K562 (cell line): ENCODE data around the gene TANGO6. TPM values are rescaled to one million over a fixed set of nuclear protein-coding genes. Genes with fewer than 3 reads are reported as not detected.

Experiments used
- BHLHE40 ChIP-seq: IDR thresholded peaks from 2 replicates; pipeline ENCODE4 v1.6.1; 2011; ENCODE audit warnings: low read length, improper control_type of control experiment
- CXXC5 ChIP-seq: fragments of 250-450 bp; sonication (Bioruptor Pico); IDR thresholded peaks from 2 replicates; pipeline ENCODE4 v1.8.0; 2022; ENCODE audit warnings: inconsistent platforms, mild to moderate bottlenecking, moderate library complexity
- DNMT1 ChIP-seq: fragments of 450-650 bp; IDR thresholded peaks from 2 replicates; pipeline ENCODE4 v1.6.1; 2016; ENCODE audit warnings: antibody characterized with exemption, mild to moderate bottlenecking
- ELF4 ChIP-seq: fragments of 450-650 bp; formaldehyde crosslinking; IDR thresholded peaks from 2 replicates; pipeline ENCODE4 v1.4.0; 2022; ENCODE audit warnings: missing genetic modification characterization
- FOXM1 ChIP-seq, 2 experiments: fragments of 450-650 bp in 1 of 2; sonication (generic) in 1 of 2; formaldehyde crosslinking in 1 of 2; IDR thresholded peaks; 2 replicates each; pipeline versions ENCODE4 v1.6.1 to v1.9.0; 2017 to 2022; ENCODE audit warnings: low read depth in 2 of 2, mild to moderate bottlenecking in 2 of 2, missing genetic modification reagents in 1 of 2, moderate library complexity in 1 of 2
- GATAD2B ChIP-seq: fragments of 450-650 bp; IDR thresholded peaks from 2 replicates; pipeline ENCODE4 v1.6.1; 2017; ENCODE audit warnings: mild to moderate bottlenecking, borderline replicate concordance
- IRF1 ChIP-seq: sonication (generic); formaldehyde crosslinking; IDR thresholded peaks from 2 replicates; pipeline ENCODE4 v1.8.0; 2022; ENCODE audit warnings: missing genetic modification reagents, mild to moderate bottlenecking, borderline replicate concordance
- KLF13 ChIP-seq: fragments of 450-650 bp; IDR thresholded peaks from 2 replicates; pipeline ENCODE4 v1.6.1; 2016; ENCODE audit warnings: missing genetic modification characterization, low read depth, mild to moderate bottlenecking, missing compliant biosample characterization, moderate library complexity, borderline replicate concordance
- MCM5 ChIP-seq: fragments of 450-650 bp; IDR thresholded peaks from 2 replicates; pipeline ENCODE4 v1.6.1; 2016; ENCODE audit warnings: low read depth
- MEF2D ChIP-seq: conservative IDR thresholded peaks from 2 replicates; pipeline ENCODE4 v1.6.1; 2016; ENCODE audit warnings: low read depth, missing genetic modification characterization, missing compliant biosample characterization
- MTA1 ChIP-seq: fragments of 450-650 bp; IDR thresholded peaks from 2 replicates; pipeline ENCODE4 v1.6.1; 2017; ENCODE audit warnings: borderline replicate concordance
- NFE2L1 ChIP-seq: fragments of 450-650 bp; IDR thresholded peaks from 2 replicates; pipeline ENCODE4 v1.6.1; 2016; ENCODE audit warnings: missing genetic modification characterization, low read depth, mild to moderate bottlenecking, missing compliant biosample characterization, moderate library complexity, borderline replicate concordance
- NR4A1 ChIP-seq, 2 experiments: fragments of 250-450 bp in 1 of 2; fragments of 450-650 bp in 1 of 2; sonication (Bioruptor Pico) in 1 of 2; IDR thresholded peaks; 2 replicates each; pipeline versions ENCODE4 v1.4.0 to v1.6.1; 2016 to 2020; ENCODE audit warnings: mild to moderate bottlenecking in 2 of 2, missing compliant biosample characterization in 1 of 2, missing genetic modification characterization in 1 of 2, moderate library complexity in 1 of 2
- POLR2AphosphoS2 ChIP-seq: IDR thresholded peaks from 2 replicates; pipeline ENCODE4 v1.6.1; 2012; ENCODE audit warnings: low read length, improper control_type of control experiment
- RNF2 ChIP-seq: sonication (generic); IDR thresholded peaks from 2 replicates; pipeline ENCODE4 v1.6.1; 2016
- SAP30 ChIP-seq: fragments of 200-600 bp; sonication (generic); IDR thresholded peaks from 2 replicates; pipeline ENCODE4 v1.6.1; 2012; ENCODE audit warnings: borderline replicate concordance, low read depth, mild to moderate bottlenecking, moderate library complexity, low read length, control low read depth, inconsistent platforms; ENCODE audit not compliant: insufficient read depth, poor library complexity, severe bottlenecking
- TAL1 ChIP-seq: fragments of 450-650 bp; IDR thresholded peaks from 2 replicates; pipeline ENCODE4 v1.6.1; 2016; ENCODE audit warnings: mild to moderate bottlenecking
- TGIF2 ChIP-seq: sonication (generic); formaldehyde crosslinking; IDR thresholded peaks from 2 replicates; pipeline ENCODE4 v1.8.1; 2022; ENCODE audit warnings: mild to moderate bottlenecking, missing genetic modification reagents, moderate library complexity
- USF2 ChIP-seq: sonication (generic); formaldehyde crosslinking; IDR thresholded peaks from 2 replicates; pipeline ENCODE4 v1.5.0; 2020; ENCODE audit warnings: missing genetic modification reagents
- WHSC1 ChIP-seq: IDR thresholded peaks from one replicate; pipeline ENCODE4 v1.6.1; 2012; ENCODE audit warnings: low read length, control low read depth, inconsistent platforms
- ZKSCAN8 ChIP-seq: fragments of 200-800 bp; sonication (Bioruptor generic); IDR thresholded peaks from 2 replicates; pipeline ENCODE4 v1.6.1; 2016; ENCODE audit warnings: missing genetic modification characterization, missing compliant biosample characterization
- ZNF24 ChIP-seq: fragments of 450-650 bp; IDR thresholded peaks from 2 replicates; pipeline ENCODE4 v1.6.1; 2016
- ZNF311 ChIP-seq: fragments of 250-450 bp; sonication (Bioruptor Pico); IDR thresholded peaks from 2 replicates; pipeline ENCODE4 v1.4.0; 2020; ENCODE audit warnings: mild to moderate bottlenecking, moderate library complexity
- polyA plus RNA-seq, 8 experiments: library from polyadenylated mRNA; depleted of rRNA in 4 of 8; stranded (reverse) in 5 of 8; unstranded in 3 of 8; fragments of >200 nt; fragmentation: Nextera tagmentation in 2 of 8; fragmentation: Illumina TruSeq in 1 of 8; extraction: Ambion mirVana in 2 of 8; extraction: Trizol in 1 of 8; gene quantifications; 2 replicates each; pipeline versions ENCODE4 v1.2.1 to v1.2.3, GENCODE V29; 2011 to 2014; ENCODE audit warnings: inconsistent platforms in 1 of 8, missing spikeins in 1 of 8
- total RNA-seq, 7 experiments: library from RNA; depleted of rRNA in 6 of 7; stranded (reverse); fragments of >200 nt in 6 of 7; fragmentation: Illumina TruSeq in 2 of 7; extraction: Trizol in 2 of 7; gene quantifications; 2 replicates each; pipeline versions ENCODE4 v1.2.1 to v1.2.3, GENCODE V29; 2011 to 2021; ENCODE audit warnings: low replicate concordance in 1 of 7
- TF ChIP-seq, protein P1 (sequence below): sonication (generic); formaldehyde crosslinking; IDR thresholded peaks from 2 replicates; pipeline ENCODE4 v1.8.0; 2023; ENCODE audit warnings: mild to moderate bottlenecking, missing genetic modification reagents
- TF ChIP-seq, protein P2 (sequence below): fragments of 450-650 bp; IDR thresholded peaks from 2 replicates; pipeline ENCODE4 v1.6.1; 2016

TANGO6 gene
- total and polyA plus RNA-seq, 9 of the 15 experiments (the other 6 are each of a cell fraction or from before 2014, with no cell fraction given) = 1.6 to 15.2 (median 9.6) TPM

GRCh38 chr16:69089091-69089910 lies 246.0 kb downstream of the TANGO6 start (continued):
- no peak for TF ChIP-seq SAP30
- TF ChIP-seq RNF2 = no peak
- no peak for TF ChIP-seq IRF1 (CRISPR knock-in tag)
- TF ChIP-seq, protein P1, sequence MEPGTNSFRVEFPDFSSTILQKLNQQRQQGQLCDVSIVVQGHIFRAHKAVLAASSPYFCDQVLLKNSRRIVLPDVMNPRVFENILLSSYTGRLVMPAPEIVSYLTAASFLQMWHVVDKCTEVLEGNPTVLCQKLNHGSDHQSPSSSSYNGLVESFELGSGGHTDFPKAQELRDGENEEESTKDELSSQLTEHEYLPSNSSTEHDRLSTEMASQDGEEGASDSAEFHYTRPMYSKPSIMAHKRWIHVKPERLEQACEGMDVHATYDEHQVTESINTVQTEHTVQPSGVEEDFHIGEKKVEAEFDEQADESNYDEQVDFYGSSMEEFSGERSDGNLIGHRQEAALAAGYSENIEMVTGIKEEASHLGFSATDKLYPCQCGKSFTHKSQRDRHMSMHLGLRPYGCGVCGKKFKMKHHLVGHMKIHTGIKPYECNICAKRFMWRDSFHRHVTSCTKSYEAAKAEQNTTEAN = no peak
- TF ChIP-seq MCM5 = no peak
- TF ChIP-seq, protein P2, sequence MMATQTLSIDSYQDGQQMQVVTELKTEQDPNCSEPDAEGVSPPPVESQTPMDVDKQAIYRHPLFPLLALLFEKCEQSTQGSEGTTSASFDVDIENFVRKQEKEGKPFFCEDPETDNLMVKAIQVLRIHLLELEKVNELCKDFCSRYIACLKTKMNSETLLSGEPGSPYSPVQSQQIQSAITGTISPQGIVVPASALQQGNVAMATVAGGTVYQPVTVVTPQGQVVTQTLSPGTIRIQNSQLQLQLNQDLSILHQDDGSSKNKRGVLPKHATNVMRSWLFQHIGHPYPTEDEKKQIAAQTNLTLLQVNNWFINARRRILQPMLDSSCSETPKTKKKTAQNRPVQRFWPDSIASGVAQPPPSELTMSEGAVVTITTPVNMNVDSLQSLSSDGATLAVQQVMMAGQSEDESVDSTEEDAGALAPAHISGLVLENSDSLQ = no peak
- TF ChIP-seq ZNF24 = no peak
- no peak for TF ChIP-seq ZNF311 (CRISPR knock-in tag)
- no peak for TF ChIP-seq WHSC1
- no peak for TF ChIP-seq CXXC5
- peak; percentile 25; the same call in 1 of the 2 replicates for TF ChIP-seq FOXM1 (IDR thresholded peaks at IDR 0.05; ENCODE audit: low read depth)
- TF ChIP-seq FOXM1 (CRISPR knock-in tag; IDR thresholded peaks at IDR 0.05; ENCODE audit: low read depth) = no peak
- no peak for TF ChIP-seq ZKSCAN8 (CRISPR knock-in tag)
- no peak for TF ChIP-seq KLF13 (tag)
- peak; percentile 77 for TF ChIP-seq TAL1
- TF ChIP-seq MEF2D (tag) = no peak
- no peak for TF ChIP-seq NR4A1 (CRISPR knock-in tag; IDR thresholded peaks at IDR 0.05)
- no peak for TF ChIP-seq NR4A1 (tag; IDR thresholded peaks at IDR 0.05)
- TF ChIP-seq POLR2AphosphoS2 = no peak
- peak; percentile 9; the same call in 1 of the 2 replicates for TF ChIP-seq USF2
- no peak for TF ChIP-seq MTA1
- TF ChIP-seq GATAD2B = no peak
- TF ChIP-seq DNMT1 = no peak
- no peak for TF ChIP-seq NFE2L1 (tag)
- peak; percentile 32; the same call in 1 of the 2 replicates for TF ChIP-seq BHLHE40
- TF ChIP-seq ELF4 = no peak
- TF ChIP-seq TGIF2 (CRISPR knock-in tag) = no peak
